Right atrium auricular region (tissue), 2 donors: ENCODE data around the gene GKN1. TPM values are rescaled to one million over a fixed set of nuclear protein-coding genes. Genes with fewer than 3 reads are reported as not detected.

Source experiments
- DNase-seq: peaks from one replicate; pipeline ENCODE4 v3.0.0-alpha.2; 2019; ENCODE audit warnings: low spot score
- H3K27ac ChIP-seq, 2 donors: fragments of 200-600 bp; sonication (generic); 1 replicate in 1 of 2; 2 replicates in 1 of 2; pipeline ENCODE4 v1.5.1; 2016 to 2019
- H3K27me3 ChIP-seq, 2 donors: fragments of 200-600 bp; sonication (generic); one replicate each; pipeline versions ENCODE4 v1.5.1 to v1.6.0; 2017 to 2019
- H3K36me3 ChIP-seq: fragments of 200-600 bp; sonication (generic); one replicate; pipeline ENCODE4 v1.5.1; 2016
- H3K4me1 ChIP-seq, 2 donors: fragments of 200-600 bp; sonication (generic); one replicate each; pipeline versions ENCODE4 v1.5.1 to v1.6.0; 2017 to 2019
- H3K4me3 ChIP-seq, 2 donors: fragments of 200-600 bp; sonication (generic); 1 replicate in 1 of 2; 2 replicates in 1 of 2; pipeline ENCODE4 v1.5.1; 2017 to 2019; ENCODE audit warnings: mild to moderate bottlenecking in 1 of 2, moderate library complexity in 1 of 2
- H3K9me3 ChIP-seq, 2 donors: fragments of 200-600 bp; sonication (generic); one replicate each; pipeline ENCODE4 v1.5.1; 2019
- total RNA-seq, 2 donors: library from RNA; depleted of rRNA; stranded (reverse); fragments of >200 nt; gene quantifications; one replicate each; pipeline ENCODE4 v1.1.0, GENCODE V29; 2016
- TF ChIP-seq, protein P1 (sequence below), 2 donors: fragments of 200-600 bp; sonication (generic); IDR thresholded peaks; one replicate each; pipeline ENCODE4 v1.5.1; 2019; ENCODE audit warnings: antibody characterized with exemption in 2 of 2

GKN1 gene
- total RNA-seq, 2 donors from 2014 or later, result not detected

DNA sequence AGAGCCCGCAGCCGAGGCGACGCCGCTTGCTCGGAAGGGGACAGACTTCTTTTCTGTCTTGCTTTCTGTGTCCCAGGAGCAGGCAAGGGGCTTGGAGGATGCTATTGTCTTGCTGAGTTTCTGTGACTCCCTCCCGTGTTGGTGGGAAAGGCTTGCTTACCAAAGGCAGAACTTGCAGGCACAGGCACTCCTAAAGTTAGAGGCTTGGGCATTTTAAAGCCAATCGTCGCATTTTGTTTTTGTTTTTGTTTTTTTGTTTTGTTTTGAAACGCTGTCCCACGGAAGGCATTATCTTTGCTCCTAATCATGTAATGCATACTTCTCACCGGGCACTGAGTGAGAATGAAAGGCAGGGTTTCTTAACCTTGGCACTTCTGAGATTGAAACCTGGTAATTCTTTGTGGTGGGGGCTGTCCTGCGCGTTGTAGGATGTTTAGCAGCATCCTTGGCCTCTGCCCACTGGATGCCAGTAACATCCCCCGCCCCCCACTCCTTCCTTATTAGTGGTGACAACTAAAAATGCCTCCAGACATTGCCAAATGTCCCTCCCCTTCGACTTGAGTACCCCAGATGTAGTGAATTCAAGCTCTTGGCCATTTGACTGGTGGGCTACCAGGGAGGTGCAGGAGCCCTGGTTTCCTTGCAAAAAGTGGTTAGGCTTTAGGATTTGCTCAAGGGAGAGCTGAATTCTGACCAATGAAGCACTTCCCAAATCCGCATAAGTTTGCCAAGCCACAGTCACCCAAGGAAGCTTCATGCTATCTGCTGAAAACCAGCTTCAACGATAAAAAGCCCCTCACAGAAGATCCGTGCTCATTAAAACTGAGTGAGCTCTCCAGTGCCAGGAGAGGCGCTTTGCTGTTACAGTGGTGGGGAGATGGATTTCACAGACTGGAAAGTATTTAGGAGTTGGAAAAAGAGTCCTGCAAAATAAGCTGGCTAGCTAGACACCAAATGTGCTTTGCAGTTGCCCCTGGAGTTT is 39.7 kb downstream of the GKN1 start:
- DNase-seq, result no peak
- Histone ChIP-seq H3K36me3 (no peaks in the 10 kb centered on the region), H3K27ac (peak overlapping the region; percentile 77 to 79), H3K4me1 (peaks cover 0 to 31% of the 10 kb centered on the region in 2 donors), H3K27me3 (peaks cover 0 to 4% of the 10 kb centered on the region in 2 donors), H3K4me3 (peak overlapping the region; percentile 66 to 67), H3K9me3 (no peaks in the 10 kb centered on the region)
- TF ChIP-seq, protein P1, sequence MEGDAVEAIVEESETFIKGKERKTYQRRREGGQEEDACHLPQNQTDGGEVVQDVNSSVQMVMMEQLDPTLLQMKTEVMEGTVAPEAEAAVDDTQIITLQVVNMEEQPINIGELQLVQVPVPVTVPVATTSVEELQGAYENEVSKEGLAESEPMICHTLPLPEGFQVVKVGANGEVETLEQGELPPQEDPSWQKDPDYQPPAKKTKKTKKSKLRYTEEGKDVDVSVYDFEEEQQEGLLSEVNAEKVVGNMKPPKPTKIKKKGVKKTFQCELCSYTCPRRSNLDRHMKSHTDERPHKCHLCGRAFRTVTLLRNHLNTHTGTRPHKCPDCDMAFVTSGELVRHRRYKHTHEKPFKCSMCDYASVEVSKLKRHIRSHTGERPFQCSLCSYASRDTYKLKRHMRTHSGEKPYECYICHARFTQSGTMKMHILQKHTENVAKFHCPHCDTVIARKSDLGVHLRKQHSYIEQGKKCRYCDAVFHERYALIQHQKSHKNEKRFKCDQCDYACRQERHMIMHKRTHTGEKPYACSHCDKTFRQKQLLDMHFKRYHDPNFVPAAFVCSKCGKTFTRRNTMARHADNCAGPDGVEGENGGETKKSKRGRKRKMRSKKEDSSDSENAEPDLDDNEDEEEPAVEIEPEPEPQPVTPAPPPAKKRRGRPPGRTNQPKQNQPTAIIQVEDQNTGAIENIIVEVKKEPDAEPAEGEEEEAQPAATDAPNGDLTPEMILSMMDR (IDR thresholded peaks at IDR 0.05), result peak in 1 of 2 donors; percentile 8

DNA sequence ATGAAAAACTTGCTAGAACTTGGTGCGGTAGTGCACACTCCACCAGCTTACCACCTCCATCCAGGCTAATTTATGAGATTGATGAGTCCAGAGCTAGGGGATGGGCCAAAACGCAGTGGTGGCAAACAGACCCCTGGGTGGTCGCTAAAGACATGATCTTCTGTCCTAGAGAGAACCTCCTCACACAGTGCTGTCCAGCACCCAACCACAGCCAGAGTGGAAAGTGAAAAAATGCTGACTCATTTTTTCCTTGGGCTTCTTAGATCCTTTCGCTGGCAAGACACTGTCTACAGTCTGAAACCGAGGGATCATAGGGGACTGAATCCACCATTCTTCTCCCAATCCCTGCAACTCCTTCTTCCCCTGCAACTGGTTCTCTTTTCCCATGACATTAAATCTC is 42.6 kb downstream of the GKN1 start:
- TF ChIP-seq, protein P1 (IDR thresholded peaks at IDR 0.05), result no peak
- no peak for DNase-seq
- Histone ChIP-seq H3K36me3 (no peaks in the 10 kb centered on the region), H3K27me3 (peaks cover 0 to 4% of the 10 kb centered on the region in 2 donors), H3K4me1 (peaks cover 0 to 44% of the 10 kb centered on the region in 2 donors), H3K9me3 (no peaks in the 10 kb centered on the region), H3K4me3 (peak overlapping the region in 1 of 2 donors; percentile 8), H3K27ac (no peak overlapping the region)

DNA sequence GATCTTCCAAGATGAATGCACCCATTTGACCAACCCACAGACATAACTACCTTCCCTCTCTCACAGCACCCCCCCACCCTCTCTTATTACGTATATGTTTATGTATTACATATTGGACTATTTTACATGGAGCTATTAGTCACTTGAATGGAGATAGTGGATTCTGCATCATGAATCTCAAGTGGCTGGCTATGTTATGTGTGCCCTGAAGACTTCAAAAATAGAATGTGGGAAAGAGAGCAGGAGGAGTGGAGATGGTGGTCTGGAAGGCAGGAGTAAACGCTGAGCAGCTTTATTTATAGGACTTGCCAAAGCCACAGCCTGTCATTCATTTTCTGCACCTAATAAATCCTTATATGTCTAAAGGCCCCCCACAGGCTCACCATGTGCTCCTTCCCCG is 43.4 kb downstream of the GKN1 start:
- peaks cover 0 to 4% of the 10 kb centered on the region in 2 donors for H3K27me3 ChIP-seq
- no peaks in the 10 kb centered on the region for H3K36me3 ChIP-seq
- H3K4me3 ChIP-seq, result no peak overlapping the region
- H3K27ac ChIP-seq, result no peak overlapping the region
- no peak for DNase-seq
- TF ChIP-seq, protein P1 (IDR thresholded peaks at IDR 0.05), result no peak
- peaks cover 0 to 39% of the 10 kb centered on the region in 2 donors for H3K4me1 ChIP-seq
- H3K9me3 ChIP-seq, result no peaks in the 10 kb centered on the region

DNA sequence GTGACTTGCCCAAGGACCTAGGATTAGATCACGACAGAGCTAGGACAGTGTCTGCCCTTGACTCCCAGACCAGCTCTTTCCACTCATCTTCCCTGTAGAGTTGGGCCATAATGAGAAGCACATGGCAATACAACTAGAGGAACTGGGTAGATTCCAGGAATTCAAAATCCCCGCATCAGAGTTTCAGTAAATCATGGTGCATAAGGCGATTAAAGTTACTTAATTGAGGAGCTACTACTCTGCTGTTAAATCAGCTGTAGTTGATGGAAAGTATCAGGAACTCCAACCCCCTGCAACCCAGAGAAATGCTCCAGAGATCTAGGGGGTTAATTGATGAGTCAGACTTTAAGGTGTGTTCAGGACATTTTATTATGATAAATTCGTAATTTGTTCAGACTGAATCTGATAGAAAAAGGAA is 44.3 kb downstream of the GKN1 start:
- DNase-seq, result no peak
- no peaks in the 10 kb centered on the region for H3K36me3 ChIP-seq
- peaks cover 0 to 4% of the 10 kb centered on the region in 2 donors for H3K27me3 ChIP-seq
- TF ChIP-seq, protein P1 (IDR thresholded peaks at IDR 0.05), result no peak
- peaks cover 0 to 34% of the 10 kb centered on the region in 2 donors for H3K4me1 ChIP-seq
- no peak overlapping the region for H3K27ac ChIP-seq
- H3K9me3 ChIP-seq, result no peaks in the 10 kb centered on the region
- no peak overlapping the region for H3K4me3 ChIP-seq

DNA sequence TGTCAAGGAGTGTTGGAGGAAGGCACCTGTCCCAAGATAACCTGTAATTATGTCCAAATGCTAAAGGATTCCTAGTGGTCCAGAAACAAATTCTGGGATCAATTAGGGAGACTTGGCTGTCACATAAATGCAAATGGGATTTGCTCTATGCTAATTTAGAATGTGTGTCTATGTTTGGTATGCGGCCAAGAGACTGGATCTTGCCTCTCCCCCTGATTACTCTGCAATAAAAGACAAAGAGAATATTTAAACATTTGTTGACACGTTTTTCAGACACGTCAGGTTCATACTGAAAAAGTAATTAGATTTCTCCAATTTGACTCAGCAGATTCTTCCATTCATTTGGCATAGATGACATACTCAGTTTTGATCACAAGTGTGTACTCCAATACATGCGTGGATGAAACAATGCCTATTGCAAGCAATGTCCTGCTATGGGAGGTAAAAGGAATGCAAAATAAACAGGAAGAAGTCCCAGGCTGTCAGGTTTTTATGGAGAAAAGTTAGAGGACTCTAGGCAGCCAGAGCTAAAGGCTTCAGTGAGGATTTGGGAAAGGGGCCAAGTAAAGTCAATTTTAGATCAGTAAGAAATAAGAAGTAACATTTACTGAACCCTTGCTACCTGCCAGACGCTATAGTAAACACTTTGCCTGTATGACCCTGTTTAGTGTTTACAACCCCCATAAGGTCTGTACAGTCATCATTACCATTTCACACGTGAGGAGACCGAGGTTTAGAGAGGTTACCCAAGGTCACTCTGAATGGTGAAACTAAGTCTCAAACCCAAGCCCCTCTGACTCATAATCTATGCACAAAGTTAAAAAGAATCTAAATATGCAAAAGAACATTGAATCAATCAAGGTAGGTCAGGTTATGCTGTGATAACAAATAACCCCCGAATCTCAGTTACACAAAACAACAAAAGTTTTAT is 46.3 kb downstream of the GKN1 start:
- Histone ChIP-seq H3K36me3 (no peaks in the 10 kb centered on the region), H3K4me1 (peaks cover 0 to 27% of the 10 kb centered on the region in 2 donors), H3K27ac (no peak overlapping the region), H3K4me3 (no peak overlapping the region), H3K27me3 (no peaks in the 10 kb centered on the region), H3K9me3 (no peaks in the 10 kb centered on the region)
- TF ChIP-seq, protein P1 (IDR thresholded peaks at IDR 0.05), result no peak
- DNase-seq, result no peak
